ENCODE results near the gene LENG1.

The LENG1 gene

DNA sequence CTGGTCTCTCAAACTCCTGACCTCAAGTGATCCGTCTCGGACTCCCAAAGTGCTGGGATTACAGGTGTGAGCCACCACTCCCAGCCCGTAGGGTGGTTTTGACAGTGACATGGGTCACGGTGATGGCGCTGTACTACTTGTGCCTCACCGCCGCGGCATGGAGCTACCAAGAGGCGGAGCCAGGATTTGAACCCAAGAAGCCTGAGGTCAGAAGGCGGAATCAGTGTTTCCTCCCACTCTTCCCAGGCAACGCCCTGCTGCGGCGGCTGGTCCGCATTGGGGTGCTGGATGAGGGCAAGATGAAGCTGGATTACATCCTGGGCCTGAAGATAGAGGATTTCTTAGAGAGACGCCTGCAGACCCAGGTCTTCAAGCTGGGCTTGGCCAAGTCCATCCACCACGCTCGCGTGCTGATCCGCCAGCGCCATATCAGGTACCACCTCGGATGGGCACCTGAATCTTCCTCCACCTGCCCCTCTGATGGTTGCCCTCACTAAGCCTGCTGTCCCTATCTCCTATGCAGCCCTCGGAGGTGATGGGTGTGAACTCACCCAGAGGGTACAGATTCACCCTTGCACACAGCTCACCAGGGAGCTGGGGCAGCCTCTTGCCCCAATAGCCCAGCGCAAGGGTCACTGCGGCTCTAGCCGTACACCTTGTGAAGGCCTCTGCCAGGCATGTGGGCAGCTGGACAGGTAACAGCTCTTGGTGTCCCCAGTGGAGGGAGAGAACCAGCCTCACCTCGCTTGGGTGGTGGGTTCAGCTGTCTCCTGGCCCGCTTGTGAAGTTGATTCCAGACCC is 46.7 kb upstream of the LENG1 start:
- Mint-ChIP-seq H3K27ac (peak overlapping the region; percentile 86), H3K9me3 (no peaks in the 10 kb centered on the region), H3K4me1 (peaks cover 95% of the 10 kb centered on the region), H3K27me3 (ENCODE audit: low read depth, poor library complexity) (peaks cover 7% of the 10 kb centered on the region), H3K36me3 (ENCODE audit: low read depth) (peaks cover 83% of the 10 kb centered on the region), H3K4me3 (no peak overlapping the region)
- TF ChIP-seq, protein P1, sequence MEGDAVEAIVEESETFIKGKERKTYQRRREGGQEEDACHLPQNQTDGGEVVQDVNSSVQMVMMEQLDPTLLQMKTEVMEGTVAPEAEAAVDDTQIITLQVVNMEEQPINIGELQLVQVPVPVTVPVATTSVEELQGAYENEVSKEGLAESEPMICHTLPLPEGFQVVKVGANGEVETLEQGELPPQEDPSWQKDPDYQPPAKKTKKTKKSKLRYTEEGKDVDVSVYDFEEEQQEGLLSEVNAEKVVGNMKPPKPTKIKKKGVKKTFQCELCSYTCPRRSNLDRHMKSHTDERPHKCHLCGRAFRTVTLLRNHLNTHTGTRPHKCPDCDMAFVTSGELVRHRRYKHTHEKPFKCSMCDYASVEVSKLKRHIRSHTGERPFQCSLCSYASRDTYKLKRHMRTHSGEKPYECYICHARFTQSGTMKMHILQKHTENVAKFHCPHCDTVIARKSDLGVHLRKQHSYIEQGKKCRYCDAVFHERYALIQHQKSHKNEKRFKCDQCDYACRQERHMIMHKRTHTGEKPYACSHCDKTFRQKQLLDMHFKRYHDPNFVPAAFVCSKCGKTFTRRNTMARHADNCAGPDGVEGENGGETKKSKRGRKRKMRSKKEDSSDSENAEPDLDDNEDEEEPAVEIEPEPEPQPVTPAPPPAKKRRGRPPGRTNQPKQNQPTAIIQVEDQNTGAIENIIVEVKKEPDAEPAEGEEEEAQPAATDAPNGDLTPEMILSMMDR (IDR thresholded peaks at IDR 0.05) = no peak
- DNase-seq = no peak

DNA sequence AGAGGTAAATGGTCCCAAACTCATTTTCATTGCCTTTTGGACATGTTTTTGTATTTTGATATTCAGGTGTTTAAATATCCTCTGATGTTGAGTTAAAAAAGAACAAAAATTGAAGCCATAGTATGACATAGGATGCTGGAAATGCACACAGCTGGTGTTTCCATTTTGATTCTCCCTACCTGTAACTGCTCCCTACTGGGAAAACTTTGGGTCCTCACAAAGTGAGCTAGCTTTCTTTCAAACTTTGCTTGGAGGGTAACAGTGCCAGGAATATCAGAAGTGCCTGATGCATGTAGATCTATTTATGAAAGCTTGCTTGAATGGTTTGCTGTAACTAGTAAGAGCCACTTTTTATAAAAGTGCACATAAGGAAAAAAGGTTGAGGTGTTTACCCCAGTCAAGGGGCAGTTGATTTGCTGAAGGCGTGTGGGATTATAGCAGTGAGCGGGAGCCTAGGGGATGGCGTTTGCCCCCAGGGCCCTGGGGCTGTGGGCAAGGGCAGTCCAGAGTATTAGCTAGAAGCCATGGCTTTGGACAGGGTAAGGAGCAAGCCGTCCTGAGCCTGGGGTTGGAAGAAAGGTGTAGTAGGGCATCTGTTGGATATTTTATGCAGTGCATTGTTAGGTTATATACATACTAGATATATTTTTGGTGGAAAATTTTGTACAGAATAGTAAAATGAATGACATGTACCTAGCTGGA is 45.4 kb upstream of the LENG1 start:
- H3K9me3 Mint-ChIP-seq = no peaks in the 10 kb centered on the region
- peak overlapping the region; percentile 6 for H3K4me3 Mint-ChIP-seq
- TF ChIP-seq, protein P1 (IDR thresholded peaks at IDR 0.05) = no peak
- H3K27ac Mint-ChIP-seq = peak overlapping the region; percentile 86
- peaks cover 12% of the 10 kb centered on the region for H3K27me3 Mint-ChIP-seq (ENCODE audit: low read depth, poor library complexity)
- peaks cover 91% of the 10 kb centered on the region for H3K4me1 Mint-ChIP-seq
- H3K36me3 Mint-ChIP-seq (ENCODE audit: low read depth) = peaks cover 80% of the 10 kb centered on the region
- no peak for DNase-seq

DNA sequence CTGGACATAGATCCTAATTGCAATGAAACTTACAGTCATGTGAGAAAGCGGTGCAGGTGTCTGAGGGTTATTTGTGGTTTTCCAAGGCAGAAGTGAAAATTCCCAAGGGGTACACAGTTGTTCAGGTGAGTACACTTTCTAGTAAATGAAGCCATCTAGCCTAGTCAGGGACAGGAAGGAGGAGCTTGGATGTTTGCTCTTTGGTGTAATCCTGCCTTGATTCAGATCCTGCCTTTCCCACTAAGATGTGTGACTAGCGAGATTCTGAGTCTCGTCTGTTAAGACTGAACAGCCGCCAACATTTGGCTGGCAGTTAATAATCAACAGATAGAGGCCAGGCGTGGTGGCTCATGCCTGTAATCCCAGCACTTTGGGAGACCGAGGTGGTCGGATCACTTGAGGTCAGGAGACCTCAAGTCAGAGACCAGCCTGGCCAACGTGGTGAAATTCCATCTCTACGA is 43.7 kb upstream of the LENG1 start:
- Mint-ChIP-seq H3K4me3 (peak overlapping the region; percentile 94), H3K27me3 (ENCODE audit: low read depth, poor library complexity) (peaks cover 8% of the 10 kb centered on the region), H3K27ac (peak overlapping the region; percentile 94), H3K4me1 (peaks cover 78% of the 10 kb centered on the region), H3K36me3 (ENCODE audit: low read depth) (peaks cover 74% of the 10 kb centered on the region), H3K9me3 (no peaks in the 10 kb centered on the region)
- DNase-seq = no peak
- TF ChIP-seq, protein P1 (IDR thresholded peaks at IDR 0.05) = no peak

DNA sequence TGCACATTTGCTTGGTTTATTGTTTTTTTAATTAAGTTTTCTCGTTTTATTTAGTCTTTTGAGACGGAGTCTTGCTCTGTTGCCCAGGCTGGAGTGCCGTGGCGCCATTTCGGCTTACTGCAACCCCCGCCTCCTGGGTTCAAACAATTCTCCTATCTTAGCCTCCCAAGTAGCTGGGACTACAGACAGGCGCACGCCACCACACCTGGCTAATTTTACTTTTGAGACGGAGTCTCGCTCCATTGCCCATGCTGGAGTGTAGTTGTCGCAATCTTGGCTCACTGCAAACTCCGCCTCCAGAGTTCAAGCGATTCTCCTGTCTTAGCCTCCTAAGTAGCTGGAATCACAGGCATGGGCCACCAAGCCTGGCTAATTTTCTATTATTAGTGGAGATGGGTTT is 42.5 kb upstream of the LENG1 start:
- peaks cover 66% of the 10 kb centered on the region for H3K36me3 Mint-ChIP-seq (ENCODE audit: low read depth)
- peaks cover 66% of the 10 kb centered on the region for H3K4me1 Mint-ChIP-seq
- peak overlapping the region; percentile 100 for H3K27ac Mint-ChIP-seq
- H3K9me3 Mint-ChIP-seq = no peaks in the 10 kb centered on the region
- TF ChIP-seq, protein P1 (IDR thresholded peaks at IDR 0.05) = no peak
- DNase-seq = no peak
- H3K4me3 Mint-ChIP-seq = peak overlapping the region; percentile 94
- peaks cover 8% of the 10 kb centered on the region for H3K27me3 Mint-ChIP-seq (ENCODE audit: low read depth, poor library complexity)

DNA sequence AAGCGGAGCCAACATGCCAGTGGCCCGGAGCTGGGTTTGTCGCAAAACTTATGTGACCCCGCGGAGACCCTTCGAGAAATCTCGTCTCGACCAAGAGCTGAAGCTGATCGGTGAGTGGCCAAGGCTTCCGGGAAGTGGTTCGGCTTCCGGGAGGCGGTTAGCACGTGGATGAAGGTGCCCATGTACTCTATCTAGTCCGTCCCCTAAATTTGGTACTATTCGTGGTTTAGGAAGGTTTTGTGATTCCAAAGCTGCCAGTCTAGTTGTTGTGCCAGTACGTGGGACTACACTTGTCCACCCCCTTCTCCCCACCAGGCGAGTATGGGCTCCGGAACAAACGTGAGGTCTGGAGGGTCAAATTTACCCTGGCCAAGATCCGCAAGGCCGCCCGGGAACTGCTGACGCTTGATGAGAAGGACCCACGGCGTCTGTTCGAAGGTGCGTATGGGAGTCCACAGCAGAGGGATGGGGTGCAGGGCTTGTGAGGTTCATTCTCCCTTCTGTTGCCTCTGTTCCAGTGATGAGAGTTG is 41.7 kb upstream of the LENG1 start:
- Mint-ChIP-seq H3K27me3 (ENCODE audit: low read depth, poor library complexity) (peaks cover 8% of the 10 kb centered on the region), H3K4me1 (peaks cover 60% of the 10 kb centered on the region), H3K4me3 (peak overlapping the region; percentile 94), H3K36me3 (ENCODE audit: low read depth) (peaks cover 63% of the 10 kb centered on the region), H3K27ac (peak overlapping the region; percentile 100), H3K9me3 (no peaks in the 10 kb centered on the region)
- DNase-seq = no peak
- TF ChIP-seq, protein P1 (IDR thresholded peaks at IDR 0.05) = no peak
